CD4-positive, alpha-beta T cell (primary cell): ENCODE results near the gene DNAJC13. TPM values are rescaled to one million over a fixed set of nuclear protein-coding genes. Genes with fewer than 3 reads are reported as not detected.

ENCODE experiments used
- ATAC-seq: fragments of 200-7000 bp; cut with Tn5 transposase; one replicate; pipeline ENCODE4 v1.10.0; 2022; ENCODE audit warnings: mild to moderate bottlenecking; ENCODE audit not compliant: poor library complexity
- CTCF ChIA-PET: fragments of 350-600 bp; sonication (Branson Sonifier 250); formaldehyde crosslinking; loops from one replicate; lab custom pipeline; 2021; ENCODE audit warnings: antibody characterized with exemption, inconsistent platforms; lab: Charles Lee
- POLR2A ChIA-PET: fragments of 350-600 bp; sonication (Branson Sonifier 250); formaldehyde crosslinking; loops from one replicate; lab custom pipeline; 2021; ENCODE audit warnings: antibody characterized with exemption, inconsistent platforms; lab: Charles Lee
- DNase-seq, 14 experiments: peaks; one replicate each; pipeline ENCODE4 v3.0.0-alpha.2; 2013 to 2020; ENCODE audit warnings: mixed read lengths in 2 of 14
- H3K27ac ChIP-seq, 2 donors: one replicate each; pipeline versions ENCODE4 v1.5.1 to v1.7.0; 2013; ENCODE audit warnings: low read length in 2 of 2, low read depth in 1 of 2, mild to moderate bottlenecking in 1 of 2
- H3K27me3 ChIP-seq, 2 experiments: 1 replicate in 1 of 2; 2 replicates in 1 of 2; pipeline versions ENCODE4 v1.6.1 to v1.7.0; 2013; ENCODE audit warnings: low read length in 2 of 2, control low read depth in 1 of 2, mild to moderate bottlenecking in 1 of 2, moderate library complexity in 1 of 2; ENCODE audit not compliant: insufficient read depth in 2 of 2, control insufficient read depth in 1 of 2
- H3K36me3 ChIP-seq: one replicate; pipeline ENCODE4 v1.6.1; 2013; ENCODE audit warnings: low read length, control low read depth; ENCODE audit not compliant: insufficient read depth
- H3K4me1 ChIP-seq: one replicate; pipeline ENCODE4 v1.6.1; 2013; ENCODE audit warnings: low read length, control low read depth; ENCODE audit not compliant: insufficient read depth
- H3K4me3 ChIP-seq: one replicate; pipeline ENCODE4 v1.5.1; 2013; ENCODE audit warnings: mild to moderate bottlenecking, low read length, moderate library complexity
- H3K9me3 ChIP-seq, 2 experiments: 1 replicate in 1 of 2; 2 replicates in 1 of 2; pipeline versions ENCODE4 v1.6.1 to v1.7.0; 2013; ENCODE audit warnings: low read length in 2 of 2, mild to moderate bottlenecking in 2 of 2, control low read depth in 1 of 2, moderate library complexity in 1 of 2; ENCODE audit not compliant: control insufficient read depth in 1 of 2, insufficient read depth in 1 of 2
- H3K27ac Mint-ChIP-seq: one replicate; pipeline ENCODE4 v1.8.0; 2020; ENCODE audit warnings: mixed read lengths
- H3K27me3 Mint-ChIP-seq: one replicate; pipeline ENCODE4 v1.8.0; 2021; ENCODE audit warnings: mixed read lengths
- H3K36me3 Mint-ChIP-seq: one replicate; pipeline ENCODE4 v1.8.0; 2021; ENCODE audit warnings: low read depth, mixed read lengths
- H3K4me1 Mint-ChIP-seq: one replicate; pipeline ENCODE4 v1.8.0; 2021; ENCODE audit warnings: low read depth, mixed read lengths
- H3K4me3 Mint-ChIP-seq: one replicate; pipeline ENCODE4 v1.8.0; 2020; ENCODE audit warnings: mild to moderate bottlenecking, mixed read lengths
- H3K9me3 Mint-ChIP-seq: one replicate; pipeline ENCODE4 v1.8.0; 2020; ENCODE audit warnings: mixed read lengths
- intact Hi-C, 2 experiments: fragments of 100-400 bp; cut with DNase I in 1 of 2; cut with micrococcal nuclease in 1 of 2; formaldehyde crosslinking; loops; one replicate each; pipeline versions ENCODE4 v1.15.1 to v1.9.0; 2023 to 2025; cut with DNase I, micrococcal nuclease
- total RNA-seq, 174 experiments: library from RNA in 2 of 174; stranded (reverse) in 2 of 174; gene quantifications; one replicate each; pipeline ENCODE4 v1.2.3 and lab custom pipeline; 2021 to 2026
- TF ChIP-seq, protein P1 (sequence below): fragments of 200-600 bp; IDR thresholded peaks from one replicate; pipeline ENCODE4 v1.8.0; 2022; ENCODE audit warnings: antibody characterized with exemption, mild to moderate bottlenecking

DNAJC13 gene
- total RNA-seq, 2 experiments from 2014 or later = 13.5 to 14.3 TPM

DNA sequence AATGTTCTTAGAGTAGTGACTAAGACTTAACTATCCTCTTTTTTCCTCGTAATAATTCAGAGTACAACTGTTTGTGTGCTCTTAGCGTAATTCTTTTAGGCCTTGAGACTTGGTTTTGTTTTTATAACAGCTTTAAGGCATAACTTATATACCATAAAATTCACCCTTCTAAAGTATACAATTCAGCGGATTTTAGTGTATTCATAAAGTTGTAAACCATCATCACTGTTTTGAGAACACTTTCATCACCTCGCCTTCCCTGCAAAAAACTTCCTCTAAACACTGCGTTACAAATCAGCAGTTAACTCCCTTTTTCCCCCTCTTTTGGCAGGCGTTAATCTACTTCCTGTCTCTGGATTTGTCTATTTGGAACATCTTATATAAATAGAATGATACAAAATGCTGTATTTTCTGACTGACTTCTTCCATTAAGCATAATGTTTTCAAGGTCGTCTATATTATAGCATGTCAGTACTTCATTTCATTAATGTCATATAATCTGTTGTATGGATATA, 18.7 kb downstream of the DNAJC13 start:
- ChIA-PET POLR2A (interaction anchor here (0.9 kb wide), 1 partner anchor 19 kb away, joined by 3 read pairs; the partner anchor contains the start of gene DNAJC13), CTCF (interaction anchor here (0.7 kb wide), 1 partner anchor 31 kb away, joined by 3 read pairs; no protein-coding TSS in a partner anchor)
- intact Hi-C loops = no loop called here
- TF ChIP-seq, protein P1, sequence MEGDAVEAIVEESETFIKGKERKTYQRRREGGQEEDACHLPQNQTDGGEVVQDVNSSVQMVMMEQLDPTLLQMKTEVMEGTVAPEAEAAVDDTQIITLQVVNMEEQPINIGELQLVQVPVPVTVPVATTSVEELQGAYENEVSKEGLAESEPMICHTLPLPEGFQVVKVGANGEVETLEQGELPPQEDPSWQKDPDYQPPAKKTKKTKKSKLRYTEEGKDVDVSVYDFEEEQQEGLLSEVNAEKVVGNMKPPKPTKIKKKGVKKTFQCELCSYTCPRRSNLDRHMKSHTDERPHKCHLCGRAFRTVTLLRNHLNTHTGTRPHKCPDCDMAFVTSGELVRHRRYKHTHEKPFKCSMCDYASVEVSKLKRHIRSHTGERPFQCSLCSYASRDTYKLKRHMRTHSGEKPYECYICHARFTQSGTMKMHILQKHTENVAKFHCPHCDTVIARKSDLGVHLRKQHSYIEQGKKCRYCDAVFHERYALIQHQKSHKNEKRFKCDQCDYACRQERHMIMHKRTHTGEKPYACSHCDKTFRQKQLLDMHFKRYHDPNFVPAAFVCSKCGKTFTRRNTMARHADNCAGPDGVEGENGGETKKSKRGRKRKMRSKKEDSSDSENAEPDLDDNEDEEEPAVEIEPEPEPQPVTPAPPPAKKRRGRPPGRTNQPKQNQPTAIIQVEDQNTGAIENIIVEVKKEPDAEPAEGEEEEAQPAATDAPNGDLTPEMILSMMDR = no peak
- Mint-ChIP-seq H3K36me3 (peaks cover 27% of the 10 kb centered on the region), H3K27me3 (no peaks in the 10 kb centered on the region), H3K27ac (no peak overlapping the region), H3K9me3 (no peaks in the 10 kb centered on the region), H3K4me3 (no peak overlapping the region), H3K4me1 (peaks cover 14% of the 10 kb centered on the region)
- DNase-seq = no peak
- ATAC-seq = no peak
- Histone ChIP-seq H3K36me3 (peaks cover 6% of the 10 kb centered on the region), H3K4me1 (no peaks in the 10 kb centered on the region), H3K27me3 (no peaks in the 10 kb centered on the region), H3K27ac (no peak overlapping the region), H3K9me3 (no peaks in the 10 kb centered on the region), H3K4me3 (no peak overlapping the region)

GRCh38 chr3:132443421-132443820, 26.1 kb downstream of the DNAJC13 start:
- no peak for ATAC-seq

DNA sequence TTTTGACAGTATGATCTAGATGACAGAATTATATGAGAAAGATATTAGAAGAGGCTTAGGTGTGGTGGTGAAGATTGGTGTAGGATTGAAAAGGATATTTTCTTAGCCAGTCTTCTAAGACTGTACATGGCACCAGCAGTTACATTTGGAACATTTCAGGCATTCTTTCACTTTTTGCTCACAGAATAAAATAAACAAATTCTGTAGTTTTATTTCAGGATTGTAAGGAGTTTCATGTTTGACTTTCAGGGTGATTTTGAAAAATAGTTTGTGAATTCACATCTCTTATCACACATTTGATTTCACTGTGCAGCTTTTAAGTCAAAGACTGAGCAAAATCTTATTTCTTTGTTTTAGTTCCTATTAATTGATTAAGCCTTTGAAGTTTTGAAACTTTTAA, 27.1 kb downstream of the DNAJC13 start:
- Mint-ChIP-seq H3K36me3 (peaks cover 27% of the 10 kb centered on the region), H3K4me1 (peaks cover 24% of the 10 kb centered on the region), H3K27me3 (no peaks in the 10 kb centered on the region), H3K27ac (no peak overlapping the region), H3K4me3 (no peak overlapping the region), H3K9me3 (no peaks in the 10 kb centered on the region)
- peaks cover 2% of the 10 kb centered on the region for H3K4me1 ChIP-seq
- no peaks in the 10 kb centered on the region for H3K27me3 ChIP-seq
- H3K27ac ChIP-seq = no peak overlapping the region
- POLR2A ChIA-PET = interaction anchor here (0.8 kb wide), 1 partner anchor 27 kb away, joined by 4 read pairs; the partner anchor contains the start of gene DNAJC13
- CTCF ChIA-PET = no interaction called here
- DNase-seq = no peak
- H3K4me3 ChIP-seq = no peak overlapping the region
- no peaks in the 10 kb centered on the region for H3K9me3 ChIP-seq
- H3K36me3 ChIP-seq = peaks cover 14% of the 10 kb centered on the region
- intact Hi-C loops = no loop called here
- TF ChIP-seq, protein P1 = no peak
- ATAC-seq = no peak

More at GRCh38 chr3:132443421-132443820, 26.1 kb downstream of the DNAJC13 start:
- Mint-ChIP-seq H3K36me3 (peaks cover 22% of the 10 kb centered on the region), H3K4me1 (peaks cover 24% of the 10 kb centered on the region), H3K27ac (no peak overlapping the region), H3K27me3 (no peaks in the 10 kb centered on the region), H3K4me3 (no peak overlapping the region), H3K9me3 (no peaks in the 10 kb centered on the region)
- peaks cover 2% of the 10 kb centered on the region for H3K4me1 ChIP-seq
- no peak overlapping the region for H3K27ac ChIP-seq
- H3K9me3 ChIP-seq = no peaks in the 10 kb centered on the region
- peaks cover 7% of the 10 kb centered on the region for H3K36me3 ChIP-seq
- ChIA-PET CTCF (no interaction called here), POLR2A (interaction anchor here (1.3 kb wide), 1 partner anchor 26 kb away, joined by 3 read pairs; the partner anchor contains the start of gene DNAJC13)
- no peak overlapping the region for H3K4me3 ChIP-seq
- intact Hi-C loops = no loop called here
- no peaks in the 10 kb centered on the region for H3K27me3 ChIP-seq
- DNase-seq = no peak
- TF ChIP-seq, protein P1 = no peak
